Colonic mucosa (tissue), 4 donors: ENCODE results near the gene ZNF81. TPM values are rescaled to one million over a fixed set of nuclear protein-coding genes. Genes with fewer than 3 reads are reported as not detected.

Experiments
- DNase-seq: peaks from one replicate; pipeline ENCODE4 v3.0.0-alpha.2; 2020
- H3K27ac ChIP-seq: fragments of 200-600 bp; one replicate; pipeline ENCODE4 v1.8.0; 2021
- H3K27me3 ChIP-seq: fragments of 200-600 bp; one replicate; pipeline ENCODE4 v1.8.0; 2021
- H3K36me3 ChIP-seq: fragments of 200-600 bp; one replicate; pipeline ENCODE4 v1.8.0; 2021
- H3K4me1 ChIP-seq: fragments of 200-600 bp; one replicate; pipeline ENCODE4 v1.8.0; 2021; ENCODE audit warnings: mild to moderate bottlenecking
- H3K4me3 ChIP-seq: fragments of 200-600 bp; one replicate; pipeline ENCODE4 v1.8.0; 2021
- H3K9ac ChIP-seq, 2 donors: one replicate each; pipeline ENCODE4 v1.7.0; 2013; ENCODE audit warnings: control low read depth in 2 of 2, low read depth in 2 of 2, low read length in 2 of 2
- H3K9me3 ChIP-seq: fragments of 200-600 bp; one replicate; pipeline ENCODE4 v1.8.0; 2021
- CTCF ChIP-seq: fragments of 200-600 bp; IDR thresholded peaks from one replicate; pipeline ENCODE4 v1.8.0; 2022; ENCODE audit warnings: antibody characterized with exemption, mild to moderate bottlenecking
- intact Hi-C: fragments of 100-400 bp; cut with DNase I; formaldehyde crosslinking; loops from one replicate; pipeline ENCODE4 v1.14.1; 2022
- total RNA-seq, 2 donors: library from RNA; stranded (reverse); fragmentation: NEBNext Ultra II Directional in 1 of 2; extraction: Animal tissue kit (Norgen Biotek cat#: 25700) in 1 of 2; gene quantifications; one replicate each; pipeline ENCODE4 v1.2.1, GENCODE V29; 2021
- donor health status: healthy.
- donor health status: DM: no; HTN: no; CAD: no.
- donor health status: DM: no; HTN: no; CAD: no.

ZNF81 gene
- total RNA-seq, 2 donors from 2014 or later: 8.8 to 13.3 TPM

GRCh38 chrX:47879463-47879862 lies 42.8 kb downstream of the ZNF81 start:
- no peaks in the 10 kb centered on the region for H3K36me3 ChIP-seq
- no peak for DNase-seq
- no peak for TF ChIP-seq CTCF
- no peaks in the 10 kb centered on the region for H3K9me3 ChIP-seq
- no peak overlapping the region for H3K9ac ChIP-seq
- intact Hi-C loops: no loop called here
- H3K27me3 ChIP-seq: no peaks in the 10 kb centered on the region
- no peaks in the 10 kb centered on the region for H3K4me1 ChIP-seq
- H3K27ac ChIP-seq: peak overlapping the region; percentile 3
- H3K4me3 ChIP-seq: no peak overlapping the region

- intact Hi-C loops: no loop called here
- no peak overlapping the region for H3K27ac ChIP-seq
Observed at GRCh38 chrX:47880927-47881326, 44.2 kb downstream of the ZNF81 start.

GRCh38 chrX:47885501-47885900 lies 48.8 kb downstream of the ZNF81 start:
- no peak overlapping the region for H3K27ac ChIP-seq
- no peak for TF ChIP-seq CTCF
- H3K36me3 ChIP-seq: no peaks in the 10 kb centered on the region
- no peaks in the 10 kb centered on the region for H3K27me3 ChIP-seq
- no peaks in the 10 kb centered on the region for H3K9me3 ChIP-seq
- H3K4me3 ChIP-seq: no peak overlapping the region
- no peak overlapping the region for H3K9ac ChIP-seq
- DNase-seq: no peak
- intact Hi-C loops: no loop called here
- H3K4me1 ChIP-seq: no peaks in the 10 kb centered on the region

More at GRCh38 chrX:47880927-47881326, 44.2 kb downstream of the ZNF81 start:
- DNase-seq: no peak
- H3K9ac ChIP-seq: no peak overlapping the region
- no peak overlapping the region for H3K4me3 ChIP-seq
- no peaks in the 10 kb centered on the region for H3K27me3 ChIP-seq
- H3K4me1 ChIP-seq: no peaks in the 10 kb centered on the region
- H3K36me3 ChIP-seq: no peaks in the 10 kb centered on the region
- no peak for TF ChIP-seq CTCF
- no peaks in the 10 kb centered on the region for H3K9me3 ChIP-seq

GRCh38 chrX:47898024-47898423 lies 61.3 kb downstream of the ZNF81 start:
- no peaks in the 10 kb centered on the region for H3K9me3 ChIP-seq
- no peak overlapping the region for H3K9ac ChIP-seq
- DNase-seq: no peak
- H3K27ac ChIP-seq: no peak overlapping the region
- intact Hi-C loops: no loop called here
- TF ChIP-seq CTCF: no peak
- H3K4me3 ChIP-seq: no peak overlapping the region
- no peaks in the 10 kb centered on the region for H3K36me3 ChIP-seq
- H3K4me1 ChIP-seq: no peaks in the 10 kb centered on the region
- no peaks in the 10 kb centered on the region for H3K27me3 ChIP-seq

GRCh38 chrX:47900833-47901232 lies 64.1 kb downstream of the ZNF81 start:
- intact Hi-C loops: no loop called here

More at GRCh38 chrX:47900833-47901232, 64.1 kb downstream of the ZNF81 start:
- Histone ChIP-seq H3K4me1 (no peaks in the 10 kb centered on the region), H3K4me3 (no peak overlapping the region), H3K9me3 (no peaks in the 10 kb centered on the region), H3K27me3 (no peaks in the 10 kb centered on the region), H3K27ac (no peak overlapping the region), H3K9ac (no peak overlapping the region), H3K36me3 (no peaks in the 10 kb centered on the region)
- DNase-seq: no peak
- no peak for TF ChIP-seq CTCF
